IgD-negative memory B cell (primary cell): Measurements from ENCODE around the gene MRPL50. TPM values are rescaled to one million over a fixed set of nuclear protein-coding genes. Genes with fewer than 3 reads are reported as not detected.
"Not testable (repeated sequence)": the region's sequence is repeated elsewhere in the genome, so short reads cannot be mapped to it uniquely, and the experiment has no call there.

Source experiments
- H3K27ac Mint-ChIP-seq, 3 donors: one replicate each; pipeline ENCODE4 v1.8.0; 2020 to 2022; ENCODE audit warnings: mild to moderate bottlenecking in 3 of 3, mixed read lengths in 3 of 3, moderate library complexity in 1 of 3
- H3K27me3 Mint-ChIP-seq: one replicate; pipeline ENCODE4 v1.8.0; 2021; ENCODE audit warnings: mixed read lengths
- H3K36me3 Mint-ChIP-seq: one replicate; pipeline ENCODE4 v1.8.0; 2020; ENCODE audit warnings: mild to moderate bottlenecking, mixed read lengths
- H3K4me1 Mint-ChIP-seq, 3 donors: one replicate each; pipeline ENCODE4 v1.8.0; 2020 to 2022; ENCODE audit warnings: mixed read lengths in 3 of 3, mild to moderate bottlenecking in 1 of 3
- H3K4me3 Mint-ChIP-seq, 4 donors: one replicate each; pipeline ENCODE4 v1.8.0; 2020 to 2022; ENCODE audit warnings: mild to moderate bottlenecking in 4 of 4, mixed read lengths in 4 of 4, moderate library complexity in 3 of 4
- H3K9me3 Mint-ChIP-seq, 3 donors: one replicate each; pipeline ENCODE4 v1.8.0; 2020 to 2021; ENCODE audit warnings: mixed read lengths in 3 of 3, mild to moderate bottlenecking in 1 of 3
- polyA plus RNA-seq: library from polyadenylated mRNA; unstranded; fragments of 300-500 nt; fragmentation: Illumina TruSeq; gene quantifications from one replicate; pipeline ENCODE4 v1.2.3, GENCODE V29; 2021

Gene MRPL50
- polyA plus RNA-seq, 1 donor from 2014 or later = 14.4 TPM

DNA sequence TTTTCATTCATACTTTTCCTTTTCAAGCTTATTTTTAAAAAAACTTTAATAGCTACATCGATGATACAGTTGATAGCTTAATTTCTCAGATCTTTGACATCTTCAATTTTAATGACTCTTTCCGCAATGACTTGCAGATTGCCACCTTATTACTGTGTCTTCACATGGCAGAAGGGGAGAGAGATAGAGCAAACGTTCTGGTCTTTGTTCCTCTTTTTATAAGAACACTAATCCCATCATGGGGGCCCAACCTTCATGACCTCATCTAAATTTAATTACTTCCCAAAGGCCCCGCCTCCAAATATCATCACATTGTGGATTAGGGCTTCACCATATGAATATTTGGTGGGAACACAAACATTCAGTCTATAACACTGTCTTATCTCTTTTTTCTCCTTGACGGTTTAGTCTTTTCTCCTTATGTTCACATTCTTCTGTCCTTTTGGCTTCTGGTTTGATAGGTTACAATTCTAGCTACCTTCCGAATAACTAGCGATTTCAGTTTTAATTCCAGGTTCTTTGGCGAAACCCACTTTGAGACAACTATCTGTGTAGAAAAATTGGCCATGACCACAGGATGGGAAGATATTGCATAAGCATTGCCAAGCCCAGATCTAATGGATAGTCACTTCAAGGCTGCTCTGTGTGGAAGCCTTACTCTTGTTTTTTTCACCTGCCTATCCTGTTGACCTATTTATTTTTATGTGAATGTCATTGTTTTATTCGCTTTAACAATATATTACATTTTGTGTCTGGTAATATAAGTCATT lies 5.3 kb upstream of the MRPL50 start:
- Mint-ChIP-seq H3K4me1 (peaks cover 14 to 36% (median 29%) of the 10 kb centered on the region in 3 donors), H3K27ac (peak overlapping the region in 1 of 3 donors; percentile 7), H3K27me3 (peaks cover 2% of the 10 kb centered on the region), H3K9me3 (peaks cover 27 to 43% (median 28%) of the 10 kb centered on the region in 3 donors), H3K36me3 (peaks cover 59% of the 10 kb centered on the region), H3K4me3 (peak overlapping the region in 2 of 4 donors; percentile 31 to 42)

DNA sequence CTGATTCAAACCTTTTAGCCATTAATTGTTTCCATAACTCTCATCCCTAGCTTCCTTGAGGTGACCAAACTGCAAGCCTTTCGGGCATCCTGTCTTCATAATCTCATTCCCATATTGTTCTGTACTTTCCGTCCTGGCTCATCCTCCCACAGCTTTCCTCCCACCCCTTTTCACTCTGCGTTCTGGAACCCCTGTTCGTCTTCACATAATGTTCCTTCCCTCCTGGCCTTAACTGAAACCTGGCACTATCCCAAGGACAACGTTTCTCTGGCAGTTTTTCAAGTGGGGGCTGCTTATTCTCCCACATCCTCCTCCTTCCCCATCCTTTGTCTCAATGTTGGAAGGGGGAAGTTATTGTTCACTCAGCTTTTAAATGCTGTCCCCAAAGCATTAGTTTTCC lies 1.7 kb upstream of the MRPL50 start:
- peaks cover 2% of the 10 kb centered on the region for H3K27me3 Mint-ChIP-seq
- peaks cover 31 to 58% (median 48%) of the 10 kb centered on the region in 3 donors for H3K4me1 Mint-ChIP-seq
- H3K36me3 Mint-ChIP-seq = peaks cover 38% of the 10 kb centered on the region
- H3K9me3 Mint-ChIP-seq = peaks cover 8 to 16% (median 13%) of the 10 kb centered on the region in 3 donors
- H3K4me3 Mint-ChIP-seq = peak overlapping the region; percentile 83 to 99 (median 96)
- H3K27ac Mint-ChIP-seq = peak overlapping the region in 2 of 3 donors; percentile 65 to 98

DNA sequence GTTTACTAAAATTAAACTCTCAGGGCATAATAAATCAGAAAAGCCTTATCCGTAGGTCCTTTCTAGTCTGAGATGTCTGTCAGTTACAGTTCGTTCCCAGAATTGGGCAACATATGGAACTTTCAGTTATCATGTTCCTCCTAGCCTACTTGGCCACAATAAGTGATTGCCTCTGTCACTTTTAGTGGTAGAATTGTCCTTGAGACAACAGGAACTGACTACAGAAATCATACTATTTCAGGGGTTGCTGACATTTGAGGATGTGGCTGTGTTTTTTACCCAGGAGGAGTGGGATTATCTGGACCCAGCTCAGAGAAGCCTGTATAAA lies 1.2 kb upstream of the MRPL50 start:
- peak overlapping the region; percentile 93 to 100 (median 98) for H3K4me3 Mint-ChIP-seq
- peaks cover 35 to 63% (median 53%) of the 10 kb centered on the region in 3 donors for H3K4me1 Mint-ChIP-seq
- H3K27ac Mint-ChIP-seq = peak overlapping the region in 2 of 3 donors; percentile 13 to 98
- H3K36me3 Mint-ChIP-seq = peaks cover 32% of the 10 kb centered on the region
- H3K27me3 Mint-ChIP-seq = peaks cover 2% of the 10 kb centered on the region
- H3K9me3 Mint-ChIP-seq = peaks cover 4 to 11% (median 8%) of the 10 kb centered on the region in 3 donors

DNA sequence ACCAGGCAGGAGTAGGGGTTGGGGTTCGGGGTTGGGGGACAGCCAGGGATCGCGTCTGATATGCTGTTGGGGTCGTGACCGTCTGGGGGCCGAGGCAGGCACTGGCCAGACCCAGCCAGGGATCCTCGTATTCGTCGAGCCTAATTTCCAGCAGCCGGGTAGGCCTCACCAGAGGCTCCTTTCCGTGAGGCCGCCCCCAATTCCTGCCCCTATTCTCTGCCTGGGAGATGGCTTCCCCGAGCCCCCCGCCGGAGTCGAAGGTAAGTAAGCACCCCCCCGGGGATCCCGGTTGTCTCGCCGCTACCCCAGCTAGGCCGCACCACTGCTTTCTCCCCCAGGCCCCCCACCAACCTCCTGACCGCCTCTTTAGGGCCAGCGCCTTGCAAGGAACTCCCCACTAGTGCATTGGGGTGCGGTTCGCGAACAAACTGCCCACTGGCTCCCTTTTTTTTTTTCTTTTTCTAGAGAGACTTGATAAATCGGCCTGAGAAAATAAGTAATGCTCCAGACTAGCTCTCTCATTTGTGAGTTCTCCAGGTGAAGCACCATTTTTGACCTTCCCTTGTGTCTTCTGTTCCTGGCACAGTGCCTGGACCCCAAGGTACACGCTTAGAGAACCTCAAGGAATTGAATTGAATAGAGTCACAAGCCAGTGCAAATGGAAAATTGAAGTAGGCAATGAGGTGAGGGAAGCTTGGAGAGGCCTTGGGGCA lies 668 bp upstream of the MRPL50 start:
- Mint-ChIP-seq H3K36me3 (peaks cover 30% of the 10 kb centered on the region), H3K27me3 (peaks cover 2% of the 10 kb centered on the region), H3K9me3 (peaks cover 2 to 13% (median 8%) of the 10 kb centered on the region in 3 donors), H3K27ac (peak overlapping the region; percentile 81 to 99 (median 98)), H3K4me3 (peak overlapping the region; percentile 93 to 100 (median 98)), H3K4me1 (peaks cover 38 to 68% (median 54%) of the 10 kb centered on the region in 3 donors)

DNA sequence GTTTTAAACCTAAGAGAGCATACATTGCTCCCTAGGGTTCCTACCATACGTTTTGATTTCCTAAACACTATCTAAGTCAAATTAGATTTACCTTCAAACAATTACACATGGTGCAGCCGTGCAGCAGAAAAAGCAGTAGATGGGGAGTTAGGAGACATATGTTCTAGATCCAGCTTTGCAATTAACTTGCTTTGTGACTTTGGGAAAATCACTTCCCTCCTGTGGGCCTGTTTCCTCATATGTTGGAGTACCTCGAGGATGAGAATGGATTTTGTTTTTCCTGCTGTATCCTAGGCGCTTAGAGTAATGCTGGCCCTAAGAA lies 711 bp downstream of the MRPL50 start:
- Mint-ChIP-seq H3K36me3 (peaks cover 27% of the 10 kb centered on the region), H3K27me3 (peaks cover 2% of the 10 kb centered on the region), H3K4me3 (peak overlapping the region; percentile 93 to 100 (median 98)), H3K27ac (peak overlapping the region; percentile 81 to 99 (median 98)), H3K4me1 (peaks cover 39 to 68% (median 53%) of the 10 kb centered on the region in 3 donors), H3K9me3 (peaks cover 2 to 7% (median 3%) of the 10 kb centered on the region in 3 donors)

DNA sequence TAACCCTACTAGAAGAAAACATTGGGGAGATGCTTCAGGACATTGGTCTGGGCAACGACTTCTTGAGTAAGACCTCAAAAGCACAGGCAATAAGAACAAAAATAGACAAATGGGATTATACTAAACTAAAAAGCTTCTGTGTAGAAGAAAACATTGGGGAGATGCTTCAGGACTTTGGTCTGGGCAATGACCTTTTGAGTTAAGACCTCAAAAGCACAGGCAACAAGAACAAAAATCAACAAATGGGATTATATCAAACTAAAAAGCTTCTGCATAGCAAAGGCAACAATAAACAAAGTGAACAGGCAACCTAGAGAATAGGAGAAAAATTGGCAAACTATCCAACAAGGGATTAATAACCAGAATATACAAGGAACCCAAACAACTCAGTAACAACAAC lies 3.7 kb downstream of the MRPL50 start:
- Mint-ChIP-seq H3K4me1 (peaks cover 36 to 58% (median 38%) of the 10 kb centered on the region in 3 donors), H3K36me3 (peaks cover 13% of the 10 kb centered on the region), H3K27ac (peak overlapping the region in 1 of 3 donors; percentile 16), H3K27me3 (peaks cover 2% of the 10 kb centered on the region), H3K4me3 (peak overlapping the region in 2 of 4 donors; percentile 49 to 61), H3K9me3 (peaks cover 0 to 10% (median 3%) of the 10 kb centered on the region in 3 donors)

DNA sequence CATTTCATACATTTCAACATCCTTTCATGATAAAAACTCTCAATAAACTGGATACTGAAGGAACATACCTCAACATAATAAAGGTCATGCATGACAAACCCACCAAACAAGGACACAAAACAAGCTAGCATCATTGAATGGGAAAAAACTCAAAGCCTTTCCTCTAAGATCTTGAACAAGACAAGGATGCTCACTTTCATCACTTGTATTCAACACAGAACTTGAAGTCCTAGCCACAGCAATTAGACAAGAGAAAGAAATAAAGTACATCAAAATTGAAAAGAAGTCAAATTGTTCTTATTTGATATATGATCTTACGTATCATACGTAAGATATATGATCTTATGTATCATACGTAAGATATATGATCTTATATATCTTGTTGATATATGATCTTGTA lies 5.3 kb downstream of the MRPL50 start:
- Mint-ChIP-seq H3K4me1 (peaks cover 34 to 53% (median 35%) of the 10 kb centered on the region in 3 donors), H3K4me3 (peak overlapping the region in 1 of 4 donors; percentile 51), H3K9me3 (peaks cover 0 to 10% (median 3%) of the 10 kb centered on the region in 3 donors), H3K27ac (peak overlapping the region in 1 of 3 donors; percentile 39), H3K27me3 (no peaks in the 10 kb centered on the region), H3K36me3 (peaks cover 18% of the 10 kb centered on the region)

DNA sequence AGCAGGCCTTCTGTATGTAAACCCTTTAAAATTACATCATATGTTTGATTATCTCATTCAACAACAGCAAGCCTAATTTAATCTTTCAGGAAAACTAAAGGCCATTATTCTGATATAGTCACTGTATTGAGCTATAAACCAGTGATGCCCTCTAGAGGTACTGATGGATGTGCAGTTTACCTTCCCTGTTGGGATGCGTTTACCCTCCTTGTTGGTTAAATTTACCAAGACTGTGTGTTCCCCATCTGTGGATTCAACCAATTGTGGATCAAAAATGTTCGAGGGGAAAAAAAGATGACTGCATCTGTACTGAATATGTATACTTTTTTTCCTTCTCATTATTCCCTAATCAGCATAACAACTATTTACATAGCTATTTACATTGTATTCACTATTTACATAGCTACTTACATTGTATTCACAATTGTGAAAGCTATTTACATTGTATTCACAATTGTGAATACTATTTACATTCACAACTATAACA lies 9.9 kb downstream of the MRPL50 start:
- Mint-ChIP-seq H3K36me3 (peaks cover 12% of the 10 kb centered on the region), H3K4me1 (peaks cover 12 to 24% (median 17%) of the 10 kb centered on the region in 3 donors), H3K27ac (no peak overlapping the region), H3K9me3 (peaks cover 0 to 17% (median 3%) of the 10 kb centered on the region in 3 donors), H3K4me3 (no peak overlapping the region), H3K27me3 (no peaks in the 10 kb centered on the region)

DNA sequence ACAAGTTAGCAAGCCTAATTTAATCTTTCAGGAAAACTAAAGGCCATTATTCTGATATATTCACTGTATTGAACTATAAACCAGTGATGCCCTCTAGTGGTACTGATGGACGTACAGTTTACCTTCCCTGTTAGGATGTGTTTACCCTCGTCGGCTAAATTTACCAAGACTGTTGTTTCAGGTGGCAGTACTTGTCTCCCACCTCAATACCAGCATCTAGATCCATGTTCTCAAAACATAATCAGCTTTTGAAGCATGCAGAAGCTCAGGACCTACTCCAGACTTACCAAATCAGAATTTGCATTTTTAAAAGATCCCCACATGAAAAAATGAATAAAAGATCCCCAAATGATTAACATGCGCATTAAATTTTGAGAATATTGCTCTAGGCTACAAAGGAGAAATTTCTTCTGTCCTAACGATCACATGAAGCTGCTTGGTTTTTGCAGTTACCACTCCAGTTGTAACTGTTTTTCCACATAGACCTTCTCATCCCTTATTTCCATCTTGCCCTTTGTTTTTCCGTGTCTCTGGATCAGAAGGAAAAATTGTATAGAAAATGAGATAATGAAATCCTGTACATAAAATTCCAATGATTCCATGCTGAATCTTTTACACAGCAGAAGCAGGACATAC lies 10.4 kb downstream of the MRPL50 start:
- H3K27me3 Mint-ChIP-seq = no peaks in the 10 kb centered on the region
- peaks cover 12% of the 10 kb centered on the region for H3K36me3 Mint-ChIP-seq

DNA sequence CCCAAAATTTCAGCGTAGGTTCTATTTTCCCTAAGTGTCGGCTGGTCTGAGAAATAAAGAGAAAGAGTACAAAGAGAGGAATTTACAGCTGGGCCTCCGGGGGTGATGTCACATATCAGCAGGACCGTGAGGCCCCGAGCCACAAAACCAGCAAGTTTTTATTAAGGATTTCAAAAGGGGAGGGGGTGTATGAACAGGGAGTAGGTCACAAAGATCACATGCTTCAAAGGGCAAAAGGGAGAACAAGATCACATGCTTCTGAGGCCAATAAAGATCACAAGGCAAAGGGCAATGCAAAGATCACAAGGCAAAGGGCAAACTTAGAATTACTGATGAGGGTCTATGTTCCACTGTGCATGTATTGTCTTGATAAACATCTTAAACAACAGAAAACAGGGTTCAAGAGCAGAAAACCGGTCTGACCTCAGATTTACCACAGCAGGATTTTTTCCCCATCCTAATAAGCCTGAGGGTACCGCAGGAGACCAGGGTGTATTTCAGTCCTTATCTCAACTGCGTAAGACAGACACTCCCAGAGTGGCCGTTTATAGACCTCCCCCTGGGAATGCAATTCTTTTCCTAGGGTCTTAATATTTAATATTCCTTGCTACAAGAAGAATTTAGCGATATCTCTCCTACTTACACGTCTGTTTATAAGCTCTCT lies 13.4 kb downstream of the MRPL50 start, which contains the start of gene BAAT:
BAAT (minus strand) TSS at position 134 of the 664 bp plus-strand sequence. CDS start 13,602 bp downstream, outside the sequence.
- H3K27me3 Mint-ChIP-seq, H3K4me3 Mint-ChIP-seq, H3K27ac Mint-ChIP-seq: not testable (repeated sequence)

More for the DNA sequence above, 10.4 kb downstream of the MRPL50 start:
- Mint-ChIP-seq H3K27ac (no peak overlapping the region), H3K9me3 (peaks cover 0 to 15% (median under 1%) of the 10 kb centered on the region in 3 donors), H3K4me1 (peaks cover 10 to 22% (median 17%) of the 10 kb centered on the region in 3 donors), H3K4me3 (no peak overlapping the region)

DNA sequence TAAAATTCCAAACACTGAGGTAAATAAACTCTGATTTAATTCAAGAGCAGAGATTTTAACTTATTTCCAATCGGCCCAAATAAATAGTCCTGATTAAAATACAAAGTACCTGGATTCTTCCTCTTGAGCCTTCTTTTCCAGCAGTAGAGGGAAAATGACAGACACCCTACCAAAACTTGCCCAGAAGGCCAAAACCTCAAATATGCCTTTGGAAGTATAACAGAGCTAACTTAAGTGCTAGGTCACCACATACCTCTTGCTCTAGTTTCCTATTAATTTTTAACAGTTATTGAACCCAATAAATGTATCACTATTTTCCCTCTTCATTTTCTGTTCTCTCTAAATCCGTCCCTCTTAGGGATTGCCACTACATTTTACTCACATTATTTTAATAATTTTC lies 15.1 kb downstream of the MRPL50 start:
- Mint-ChIP-seq H3K27ac (no peak overlapping the region), H3K27me3 (no peaks in the 10 kb centered on the region), H3K4me1 (peaks cover 4 to 5% (median 5%) of the 10 kb centered on the region in 3 donors), H3K4me3 (no peak overlapping the region), H3K9me3 (peaks cover 0 to 10% (median 1%) of the 10 kb centered on the region in 3 donors), H3K36me3 (peaks cover 2% of the 10 kb centered on the region)

More for the DNA sequence above, 13.4 kb downstream of the MRPL50 start, which contains the start of gene BAAT:
- H3K36me3 Mint-ChIP-seq, H3K4me1 Mint-ChIP-seq: not testable (repeated sequence)
- H3K9me3 Mint-ChIP-seq = peaks cover 0 to 10% (median 0%) of the 10 kb centered on the region in 3 donors

DNA sequence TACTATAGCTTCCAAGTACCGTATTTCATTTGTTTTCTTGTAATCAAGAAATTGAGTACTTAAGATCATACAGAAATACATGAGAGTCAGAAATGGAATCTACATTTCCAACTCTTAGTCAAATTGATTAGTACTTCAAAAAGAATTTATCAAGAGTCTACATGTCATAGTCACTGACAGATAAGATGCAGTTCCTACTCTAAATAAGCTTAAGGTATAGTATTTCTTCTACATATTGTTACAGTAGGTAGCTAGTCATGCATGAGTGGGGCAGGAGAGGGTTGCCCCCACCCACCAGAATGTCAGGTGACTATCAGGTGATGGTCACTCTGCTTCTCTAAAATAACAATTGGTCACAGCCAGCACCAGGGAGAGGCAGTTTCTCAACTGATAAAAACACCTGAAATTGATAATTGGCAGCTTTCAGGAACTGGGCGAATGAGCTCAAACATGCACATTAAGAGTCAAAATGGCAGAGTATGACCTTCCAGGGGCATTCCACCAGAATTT lies 16.5 kb downstream of the MRPL50 start:
- H3K27ac Mint-ChIP-seq = no peak overlapping the region
- H3K4me3 Mint-ChIP-seq = no peak overlapping the region
- H3K36me3 Mint-ChIP-seq = no peaks in the 10 kb centered on the region
- peaks cover 0 to 20% (median 4%) of the 10 kb centered on the region in 3 donors for H3K9me3 Mint-ChIP-seq
- H3K4me1 Mint-ChIP-seq = no peaks in the 10 kb centered on the region
- no peaks in the 10 kb centered on the region for H3K27me3 Mint-ChIP-seq

DNA sequence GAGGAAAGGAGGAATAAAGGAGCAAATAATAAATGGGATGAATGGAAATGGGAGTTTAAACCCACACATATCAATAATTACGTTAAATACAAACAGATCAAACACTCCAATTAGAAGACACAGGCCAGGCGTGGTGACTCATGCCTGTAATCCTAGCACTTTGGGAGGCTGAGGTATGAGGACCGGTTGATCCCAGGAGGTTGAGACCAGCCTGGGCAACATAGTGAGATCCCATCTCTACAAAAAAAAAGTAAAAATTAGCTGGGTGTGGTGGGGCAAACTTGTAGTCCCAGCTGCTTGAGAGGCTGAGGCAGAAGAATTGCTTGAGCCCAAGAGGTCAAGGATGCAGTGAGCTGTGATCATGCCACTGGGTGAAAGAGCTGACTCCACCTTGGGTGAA lies 17.3 kb downstream of the MRPL50 start:
- H3K4me3 Mint-ChIP-seq = no peak overlapping the region
- H3K9me3 Mint-ChIP-seq = peaks cover 0 to 20% (median 4%) of the 10 kb centered on the region in 3 donors
- no peak overlapping the region for H3K27ac Mint-ChIP-seq
- no peaks in the 10 kb centered on the region for H3K36me3 Mint-ChIP-seq
- no peaks in the 10 kb centered on the region for H3K4me1 Mint-ChIP-seq
- no peaks in the 10 kb centered on the region for H3K27me3 Mint-ChIP-seq

DNA sequence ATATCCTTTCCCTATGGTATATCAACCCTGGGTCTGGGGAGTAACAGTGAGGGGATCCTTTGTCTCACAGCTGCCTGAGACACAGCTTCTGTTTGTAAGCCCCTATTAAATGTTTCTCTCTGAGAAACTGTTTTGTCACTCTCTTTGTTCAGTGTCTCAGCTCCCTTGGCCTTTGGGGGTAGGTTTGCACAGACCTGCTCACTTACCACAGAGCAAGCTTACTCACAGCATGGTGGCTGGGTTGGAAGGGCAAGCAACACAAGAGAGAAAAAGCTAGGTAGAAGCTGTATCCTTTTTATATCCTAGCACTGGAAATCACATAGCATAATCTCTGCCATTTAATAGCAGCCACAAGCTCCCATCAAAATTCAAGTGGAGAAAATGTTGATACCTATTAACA lies 18.1 kb downstream of the MRPL50 start:
- H3K4me1 Mint-ChIP-seq = no peaks in the 10 kb centered on the region
- H3K9me3 Mint-ChIP-seq = peaks cover 0 to 17% (median 4%) of the 10 kb centered on the region in 3 donors
- H3K27ac Mint-ChIP-seq = no peak overlapping the region
- no peaks in the 10 kb centered on the region for H3K27me3 Mint-ChIP-seq
- H3K4me3 Mint-ChIP-seq = no peak overlapping the region
- H3K36me3 Mint-ChIP-seq = no peaks in the 10 kb centered on the region
